ENCODE data around the gene OXER1. TPM values are rescaled to one million over a fixed set of nuclear protein-coding genes. Genes with fewer than 3 reads are reported as not detected.

Gene OXER1
- total and polyA plus RNA-seq, 4 donors = 2.2 to 8.1 (median 6.7) TPM

GRCh38 chr2:42800981-42801380 is 37.0 kb upstream of the OXER1 start:
- TF ChIP-seq SP1 (IDR thresholded peaks at IDR 0.05) = no peak
- no peak for TF ChIP-seq ATF3 (IDR thresholded peaks at IDR 0.05)
- TF ChIP-seq NR2F2 (IDR thresholded peaks at IDR 0.05) = no peak
- TF ChIP-seq GABPA (IDR thresholded peaks at IDR 0.05 in 1 of 2, conservative IDR thresholded peaks at IDR 0.05 in 1 of 2) = no peak
- no peak for TF ChIP-seq RXRA (IDR thresholded peaks at IDR 0.05)
- no peak for TF ChIP-seq MAX (IDR thresholded peaks at IDR 0.05)
- no peak for TF ChIP-seq REST (IDR thresholded peaks at IDR 0.05)
- TF ChIP-seq TAF1 (conservative IDR thresholded peaks at IDR 0.05) = no peak
- TF ChIP-seq FOXA1 (IDR thresholded peaks at IDR 0.05) = no peak
- TF ChIP-seq JUND (IDR thresholded peaks at IDR 0.05) = no peak
- TF ChIP-seq EGR1 (IDR thresholded peaks at IDR 0.05; ENCODE audit: low read depth in 2 of 2) = no peak
- no peak for TF ChIP-seq CTCF (IDR thresholded peaks at IDR 0.05; ENCODE audit: low read depth, low read length, missing input control)
- 58% methylated on average over 2 of the region's 2 CpGs for WGBS
- DNase-seq (ENCODE audit: low spot score) = no peak

GRCh38 chr2:42800461-42800962 is 36.6 kb upstream of the OXER1 start:
- WGBS = 85% methylated on average over 4 of the region's 4 CpGs
- no peak overlapping the region for H3K4me3 ChIP-seq (ENCODE audit: low read depth in 1 of 3, low read length in 3 of 3)
- H3K27me3 ChIP-seq (ENCODE audit: control insufficient read depth in 4 of 4, insufficient read depth in 4 of 4, low read length in 3 of 4) = no peaks in the 10 kb centered on the region
- H3K4me1 ChIP-seq (ENCODE audit: control insufficient read depth in 4 of 4, insufficient read depth in 4 of 4, low read length in 3 of 4) = peaks cover 2 to 16% (median 9%) of the 10 kb centered on the region in 4 donors
- H3K9ac ChIP-seq (ENCODE audit: low read depth in 1 of 2, low read length in 2 of 2) = no peak overlapping the region
- no peaks in the 10 kb centered on the region for H3K9me3 ChIP-seq (ENCODE audit: control insufficient read depth in 4 of 4, low read length in 3 of 4)
- H3K36me3 ChIP-seq (ENCODE audit: control insufficient read depth in 4 of 4, insufficient read depth in 3 of 4, low read depth in 1 of 4, low read length in 3 of 4) = peaks cover 0 to 5% (median 0%) of the 10 kb centered on the region in 4 donors
- H3K27ac ChIP-seq (ENCODE audit: low read depth in 1 of 2, low read length in 2 of 2) = no peak overlapping the region
- no peak for DNase-seq (ENCODE audit: low spot score)
- no peak for TF ChIP-seq EGR1 (IDR thresholded peaks at IDR 0.05; ENCODE audit: low read depth in 2 of 2)

More at GRCh38 chr2:42800981-42801380, 37.0 kb upstream of the OXER1 start:
- no peak overlapping the region for H3K9ac ChIP-seq (ENCODE audit: low read depth in 1 of 2, low read length in 2 of 2)
- H3K36me3 ChIP-seq (ENCODE audit: control insufficient read depth in 4 of 4, insufficient read depth in 3 of 4, low read depth in 1 of 4, low read length in 3 of 4) = peaks cover 0 to 3% (median 0%) of the 10 kb centered on the region in 4 donors
- no peaks in the 10 kb centered on the region for H3K27me3 ChIP-seq (ENCODE audit: control insufficient read depth in 4 of 4, insufficient read depth in 4 of 4, low read length in 3 of 4)
- H3K4me3 ChIP-seq (ENCODE audit: low read depth in 1 of 3, low read length in 3 of 3) = no peak overlapping the region
- H3K9me3 ChIP-seq (ENCODE audit: control insufficient read depth in 4 of 4, low read length in 3 of 4) = no peaks in the 10 kb centered on the region
- H3K4me1 ChIP-seq (ENCODE audit: control insufficient read depth in 4 of 4, insufficient read depth in 4 of 4, low read length in 3 of 4) = peaks cover 0 to 11% (median 5%) of the 10 kb centered on the region in 4 donors
- H3K27ac ChIP-seq (ENCODE audit: low read depth in 1 of 2, low read length in 2 of 2) = no peak overlapping the region

- 72% methylated on average over 4 of the region's 4 CpGs for WGBS
- peaks cover 0 to 5% (median 0%) of the 10 kb centered on the region in 4 donors for H3K36me3 ChIP-seq (ENCODE audit: control insufficient read depth in 4 of 4, insufficient read depth in 3 of 4, low read depth in 1 of 4, low read length in 3 of 4)
- H3K27ac ChIP-seq (ENCODE audit: low read depth in 1 of 2, low read length in 2 of 2) = no peak overlapping the region
- H3K27me3 ChIP-seq (ENCODE audit: control insufficient read depth in 4 of 4, insufficient read depth in 4 of 4, low read length in 3 of 4) = no peaks in the 10 kb centered on the region
- TF ChIP-seq ZBTB33 (IDR thresholded peaks at IDR 0.05) = no peak
- TF ChIP-seq ATF3 (IDR thresholded peaks at IDR 0.05) = no peak
- no peak for TF ChIP-seq JUND (IDR thresholded peaks at IDR 0.05)
- no peak for TF ChIP-seq TAF1 (conservative IDR thresholded peaks at IDR 0.05)
- TF ChIP-seq RAD21 (IDR thresholded peaks at IDR 0.05) = no peak
- no peak for TF ChIP-seq MAX (IDR thresholded peaks at IDR 0.05)
- TF ChIP-seq NR2F2 (IDR thresholded peaks at IDR 0.05) = no peak
- TF ChIP-seq SP1 (IDR thresholded peaks at IDR 0.05) = no peak
- TF ChIP-seq YY1 (IDR thresholded peaks at IDR 0.05) = no peak
- no peak for DNase-seq (ENCODE audit: low spot score)
- H3K4me3 ChIP-seq (ENCODE audit: low read depth in 1 of 3, low read length in 3 of 3) = no peak overlapping the region
- H3K9me3 ChIP-seq (ENCODE audit: control insufficient read depth in 4 of 4, low read length in 3 of 4) = no peaks in the 10 kb centered on the region
- H3K9ac ChIP-seq (ENCODE audit: low read depth in 1 of 2, low read length in 2 of 2) = no peak overlapping the region
- peaks cover 4 to 19% (median 9%) of the 10 kb centered on the region in 4 donors for H3K4me1 ChIP-seq (ENCODE audit: control insufficient read depth in 4 of 4, insufficient read depth in 4 of 4, low read length in 3 of 4)
These were observed 35.9 kb upstream of the OXER1 start for GRCh38 chr2:42799881-42800280.

Measured in liver (tissue), 9 donors.